GM10847 (cell line): ENCODE data around the gene SLC35F6.

Experiments
- POLR2A ChIP-seq: IDR thresholded peaks from 2 replicates; pipeline ENCODE4 v1.6.1; 2011; ENCODE audit not compliant: insufficient read length; ENCODE audit errors: extremely low read depth

Gene SLC35F6

GRCh38 chr2:26820932-26821331, 56.8 kb downstream of the SLC35F6 start:
- no peak for TF ChIP-seq POLR2A

DNA sequence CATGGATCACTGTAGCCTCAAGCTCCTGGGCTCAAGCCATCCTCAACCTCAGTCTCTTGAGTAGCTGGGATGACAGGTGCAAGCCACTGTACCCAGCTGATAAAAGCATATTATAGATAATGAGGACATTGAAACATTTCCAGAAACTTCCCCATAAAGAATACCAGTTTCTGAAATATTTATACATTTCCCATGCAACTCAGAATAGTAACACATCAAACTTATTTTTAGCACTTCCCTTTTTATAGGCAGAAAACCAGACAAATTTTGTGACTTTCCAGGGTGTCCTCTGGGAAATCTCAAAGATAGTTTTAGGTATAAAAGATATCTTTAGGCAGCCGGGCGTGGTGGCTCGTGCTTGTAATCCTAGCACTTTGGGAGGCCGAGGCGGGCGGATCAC, 58.8 kb downstream of the SLC35F6 start:
- no peak for TF ChIP-seq POLR2A
